ENCODE results near the gene MRPS14.

The MRPS14 gene

GRCh38 chr1:174971902-174972301, 51.3 kb downstream of the MRPS14 start:
- DNase-seq (ENCODE audit: extremely low spot score) = no peak
- POLR2A ChIA-PET = no interaction called here
- CTCF ChIA-PET = interaction anchor here (1.4 to 1.8 kb wide), 4 partner anchors 15 to 710 kb away, joined by 3 to 5 read pairs (median 4); no protein-coding TSS in a partner anchor
- no peak for TF ChIP-seq CTCF (IDR thresholded peaks at IDR 0.05; ENCODE audit: control extremely low read depth, extremely low read depth, low read depth, missing control alignments)

GRCh38 chr1:174971466-174971865, 51.8 kb downstream of the MRPS14 start:
- DNase-seq (ENCODE audit: extremely low spot score) = no peak
- TF ChIP-seq CTCF (IDR thresholded peaks at IDR 0.05; ENCODE audit: control extremely low read depth, extremely low read depth, low read depth, missing control alignments) = no peak
- POLR2A ChIA-PET = no interaction called here
- CTCF ChIA-PET = interaction anchor here (1.4 to 2.0 kb wide), 4 partner anchors 12 to 709 kb away, joined by 3 to 7 read pairs (median 5); no protein-coding TSS in a partner anchor

GRCh38 chr1:174969977-174970376, 53.2 kb downstream of the MRPS14 start:
- TF ChIP-seq CTCF (IDR thresholded peaks at IDR 0.05; ENCODE audit: control extremely low read depth, extremely low read depth, low read depth, missing control alignments) = no peak
- ChIA-PET CTCF (interaction anchor here (0.9 to 2.0 kb wide), 3 partner anchors 13 to 708 kb away, joined by 3 to 7 read pairs (median 3); no protein-coding TSS in a partner anchor), POLR2A (no interaction called here)
- no peak for DNase-seq (ENCODE audit: extremely low spot score)

- TF ChIP-seq CTCF (IDR thresholded peaks at IDR 0.05; ENCODE audit: control extremely low read depth, extremely low read depth, low read depth, missing control alignments) = no peak
- ChIA-PET CTCF (interaction anchor here (0.8 to 3.8 kb wide), 3 partner anchors 15 to 20 kb away, joined by 3 to 20 read pairs (median 3); no protein-coding TSS in a partner anchor), POLR2A (interaction anchor here (1.0 kb wide), 1 partner anchor 169 kb away, joined by 4 read pairs; no protein-coding TSS in a partner anchor)
- DNase-seq (ENCODE audit: extremely low spot score) = peak; percentile 43
Observed at GRCh38 chr1:174968750-174969244, 54.4 kb downstream of the MRPS14 start.

GRCh38 chr1:174967845-174968705, 55.1 kb downstream of the MRPS14 start:
- ChIA-PET CTCF (interaction anchor here (0.8 to 3.8 kb wide), 4 partner anchors 10 to 21 kb away, joined by 3 to 20 read pairs (median 3); no protein-coding TSS in a partner anchor), POLR2A (interaction anchor here (0.7 to 1.0 kb wide), 2 partner anchors 159 to 168 kb away, joined by 4 read pairs; no protein-coding TSS in a partner anchor)
- DNase-seq (ENCODE audit: extremely low spot score) = no peak
- no peak for TF ChIP-seq CTCF (IDR thresholded peaks at IDR 0.05; ENCODE audit: control extremely low read depth, extremely low read depth, low read depth, missing control alignments)

- no peak for TF ChIP-seq CTCF (IDR thresholded peaks at IDR 0.05; ENCODE audit: control extremely low read depth, extremely low read depth, low read depth, missing control alignments)
- POLR2A ChIA-PET = no interaction called here
- CTCF ChIA-PET = interaction anchor here (0.9 to 3.8 kb wide), 8 partner anchors 10 to 173 kb away, joined by 3 to 20 read pairs (median 4); no protein-coding TSS in a partner anchor
- no peak for DNase-seq (ENCODE audit: extremely low spot score)
Observed at GRCh38 chr1:174966008-174966572, 57.1 kb downstream of the MRPS14 start.
